ENCODE data around the gene NRXN3.

- TF ChIP-seq CTCF (IDR thresholded peaks at IDR 0.05) (no peak), POLR2A (IDR thresholded peaks at IDR 0.05) (no peak)
These were observed 38.6 kb upstream of the NRXN3 start for GRCh38 chr14:78131616-78132015.

Data from heart left ventricle (tissue), 13 donors.